ENCODE results near the gene ITGAV.
"Not testable (repeated sequence)": the region's sequence is repeated elsewhere in the genome, so short reads cannot be mapped to it uniquely, and the experiment has no call there.

The ITGAV gene

DNA sequence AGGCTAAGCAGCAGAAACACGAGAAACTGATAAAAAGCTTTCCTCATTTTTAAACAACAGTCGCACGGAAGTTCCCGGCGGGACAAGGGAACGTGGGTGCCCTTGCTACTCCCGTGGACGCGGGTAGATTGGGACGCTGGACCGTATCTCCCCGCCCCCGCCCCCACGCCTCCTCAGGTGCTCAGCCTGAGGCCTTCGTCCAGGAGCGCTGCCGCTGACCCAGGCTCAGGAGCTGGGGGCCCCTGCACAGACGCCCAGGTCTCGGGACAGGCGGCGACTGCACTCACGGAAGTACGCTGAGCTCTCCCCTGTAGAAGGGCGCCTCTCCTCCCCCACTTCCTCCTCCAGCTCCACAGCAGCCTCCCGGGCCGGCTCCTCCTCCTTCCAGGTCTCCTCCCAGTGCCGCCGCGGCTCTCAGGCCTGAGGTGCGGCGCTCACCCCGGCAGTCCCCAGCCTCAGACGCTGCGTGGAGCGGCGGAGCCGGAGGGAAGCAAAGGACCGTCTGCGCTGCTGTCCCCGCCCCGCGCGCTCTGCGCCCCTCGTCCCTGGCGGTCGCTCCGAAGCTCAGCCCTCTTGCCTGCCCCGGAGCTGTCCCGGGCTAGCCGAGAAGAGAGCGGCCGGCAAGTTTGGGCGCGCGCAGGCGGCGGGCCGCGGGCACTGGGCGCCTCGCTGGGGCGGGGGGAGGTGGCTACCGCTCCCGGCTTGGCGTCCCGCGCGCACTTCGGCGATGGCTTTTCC, at the start of gene ITGAV:
Gene ITGAV, plus strand, starts transcription at position 445 of the 738 bp plus-strand sequence. Its CDS starts 283 bp downstream, at position 728.
- peak; percentile 94 for DNase-seq

DNA sequence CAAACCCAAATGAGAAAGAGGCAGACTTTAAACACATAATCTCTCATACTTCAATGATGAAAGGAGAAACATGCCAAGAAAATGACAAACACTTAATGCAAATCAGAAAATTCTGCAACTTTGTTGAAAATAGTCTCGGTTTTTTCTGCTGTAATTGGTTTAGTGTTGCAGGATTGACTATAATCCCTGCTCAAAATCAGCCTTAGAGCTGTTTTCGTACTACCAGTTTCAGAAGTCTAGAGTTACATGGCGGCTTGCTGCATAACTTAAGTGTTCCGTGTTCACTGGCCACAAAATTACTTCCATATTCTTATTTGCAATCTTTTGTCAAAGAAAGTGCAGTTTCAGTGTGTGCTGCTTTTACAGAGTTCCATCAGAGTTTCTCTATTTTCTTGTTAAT, 48.9 kb upstream of the ITGAV start:
- DNase-seq = no peak

DNA sequence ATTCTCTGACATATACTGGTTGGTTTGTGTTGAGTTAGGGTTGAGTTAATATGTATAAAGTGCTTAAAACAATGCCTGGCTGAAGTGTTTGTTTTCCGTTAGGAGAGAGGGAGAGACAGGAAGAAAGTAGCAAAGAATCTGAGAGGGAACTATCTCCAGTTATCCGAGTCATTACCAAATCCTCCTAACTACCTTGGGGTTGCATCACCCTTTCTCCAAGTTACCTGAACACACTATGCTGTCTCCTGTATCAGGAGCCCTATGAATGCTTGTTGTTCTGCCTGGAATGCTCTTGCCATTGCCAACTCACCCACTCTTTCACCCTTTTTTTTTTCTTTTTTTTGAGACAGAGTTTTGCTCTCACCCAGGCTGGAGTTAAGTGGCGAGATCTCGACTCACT, 47.9 kb upstream of the ITGAV start:
- DNase-seq = no peak

DNA sequence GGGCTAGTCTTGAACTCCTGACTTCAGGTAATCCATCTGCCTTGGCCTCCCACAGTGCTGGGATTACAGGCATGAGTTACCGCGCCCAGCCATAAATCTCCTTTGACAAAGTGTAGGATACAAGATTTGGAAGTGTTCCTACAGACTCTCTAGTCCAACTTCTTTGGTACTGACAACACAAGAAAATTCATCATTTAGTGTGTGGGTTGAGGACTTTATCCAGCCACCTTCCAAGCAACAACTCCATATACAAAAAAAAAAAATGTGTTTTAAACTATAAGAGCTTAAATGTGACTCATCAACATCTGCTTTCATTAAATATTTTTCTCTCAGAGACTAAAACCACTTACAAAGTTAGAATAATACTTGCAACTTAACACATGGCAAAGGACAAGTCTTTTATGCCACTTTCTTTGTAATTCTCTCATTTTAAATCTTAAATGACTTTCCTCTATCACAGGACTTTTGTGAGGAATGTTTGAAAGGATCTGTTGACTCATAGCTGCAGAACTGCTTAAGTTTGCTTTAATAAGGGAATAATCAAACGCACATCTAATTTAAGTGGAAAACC, 46.2 kb upstream of the ITGAV start:
- DNase-seq = peak; percentile 77

DNA sequence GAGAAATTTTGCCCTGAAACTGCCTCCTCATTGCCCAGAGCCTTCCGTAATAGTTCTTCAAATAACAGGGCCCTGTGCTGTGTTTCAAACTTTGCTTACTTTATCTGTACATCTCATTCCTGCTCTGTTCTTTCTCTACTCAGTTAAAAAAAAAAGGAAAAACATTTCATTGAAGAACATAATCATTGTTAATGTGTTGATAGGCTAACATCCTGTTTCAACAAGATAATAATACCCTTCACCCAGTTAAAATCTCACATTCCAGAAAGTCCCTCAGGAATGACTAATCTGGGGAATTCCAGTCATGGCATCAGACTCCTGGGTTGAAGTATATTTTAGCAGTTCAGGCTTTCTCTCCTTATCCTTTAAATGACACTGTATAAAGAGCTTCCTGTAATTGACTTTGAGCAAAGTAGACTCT, 45.6 kb upstream of the ITGAV start:
- DNase-seq = peak; percentile 84

DNA sequence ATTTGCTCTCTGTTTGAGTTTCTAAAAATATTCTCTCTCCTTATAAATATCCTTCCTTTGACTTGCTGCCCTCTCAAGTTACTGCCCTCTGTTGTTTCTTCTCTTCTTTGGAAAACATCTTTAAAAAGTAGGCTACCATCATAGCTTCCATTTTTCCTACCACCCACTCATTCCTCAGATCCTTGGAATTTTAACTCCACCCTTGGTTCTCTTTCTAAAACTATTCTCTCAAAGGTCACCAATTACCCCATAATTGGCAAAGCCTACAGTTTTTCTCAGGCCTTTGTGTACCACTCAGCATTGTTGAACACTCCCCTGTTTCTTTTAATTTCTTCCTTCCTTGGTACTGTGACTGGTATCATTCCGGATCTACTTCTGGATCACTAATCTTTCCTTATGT, 43.0 kb upstream of the ITGAV start:
- no peak for DNase-seq

DNA sequence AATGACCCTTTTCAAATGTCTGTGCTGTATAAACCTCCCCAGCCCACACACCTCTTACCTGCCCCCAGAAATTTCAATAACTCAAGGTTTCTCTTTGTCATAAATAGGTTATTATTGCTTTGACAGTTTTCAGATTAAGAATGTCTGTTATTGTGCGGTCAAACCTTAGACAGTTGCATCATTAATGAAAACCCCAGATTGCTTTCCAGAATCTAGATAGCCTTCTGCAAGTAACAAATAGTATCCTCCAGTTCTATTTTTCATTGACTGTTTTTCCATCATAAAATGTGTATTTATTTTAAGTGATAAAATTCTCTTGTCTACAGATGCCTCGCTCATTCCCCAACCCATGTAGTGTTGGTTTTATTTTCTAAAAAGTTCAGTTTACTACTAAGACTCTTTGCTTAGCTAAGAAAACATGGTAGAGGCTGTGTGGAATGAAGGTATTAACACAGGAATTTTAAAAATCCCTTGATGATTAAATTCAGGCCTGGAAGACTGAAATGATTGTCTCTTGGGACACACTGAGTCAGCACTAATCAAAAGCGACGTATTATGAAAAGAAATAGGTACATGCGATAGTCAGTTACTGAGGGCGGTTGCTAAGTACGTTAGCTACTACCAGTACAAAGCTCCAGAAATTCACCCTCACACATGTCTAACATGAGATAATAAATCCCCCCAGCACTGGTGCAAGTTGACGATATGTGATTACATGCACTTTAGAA, 38.4 kb upstream of the ITGAV start:
- DNase-seq = no peak

DNA sequence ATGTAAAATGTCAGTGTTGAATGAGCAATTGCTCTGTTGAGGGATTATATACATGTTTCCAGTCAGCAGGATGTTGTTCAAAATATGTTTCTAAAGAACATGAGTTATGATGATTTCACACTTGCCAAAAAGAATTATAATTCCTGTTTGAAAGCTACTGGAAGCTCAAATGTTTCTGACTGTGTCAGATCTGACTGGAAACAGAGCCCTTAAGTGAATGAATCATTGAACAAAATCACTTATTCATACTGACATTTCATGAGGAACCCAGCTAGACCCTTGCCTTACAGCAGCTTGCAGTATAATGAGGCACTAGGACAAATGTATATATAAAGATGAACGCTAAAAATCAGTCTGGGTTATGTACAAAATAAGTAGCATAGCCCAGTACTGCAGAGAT, 35.4 kb upstream of the ITGAV start:
- peak; percentile 22 for DNase-seq

DNA sequence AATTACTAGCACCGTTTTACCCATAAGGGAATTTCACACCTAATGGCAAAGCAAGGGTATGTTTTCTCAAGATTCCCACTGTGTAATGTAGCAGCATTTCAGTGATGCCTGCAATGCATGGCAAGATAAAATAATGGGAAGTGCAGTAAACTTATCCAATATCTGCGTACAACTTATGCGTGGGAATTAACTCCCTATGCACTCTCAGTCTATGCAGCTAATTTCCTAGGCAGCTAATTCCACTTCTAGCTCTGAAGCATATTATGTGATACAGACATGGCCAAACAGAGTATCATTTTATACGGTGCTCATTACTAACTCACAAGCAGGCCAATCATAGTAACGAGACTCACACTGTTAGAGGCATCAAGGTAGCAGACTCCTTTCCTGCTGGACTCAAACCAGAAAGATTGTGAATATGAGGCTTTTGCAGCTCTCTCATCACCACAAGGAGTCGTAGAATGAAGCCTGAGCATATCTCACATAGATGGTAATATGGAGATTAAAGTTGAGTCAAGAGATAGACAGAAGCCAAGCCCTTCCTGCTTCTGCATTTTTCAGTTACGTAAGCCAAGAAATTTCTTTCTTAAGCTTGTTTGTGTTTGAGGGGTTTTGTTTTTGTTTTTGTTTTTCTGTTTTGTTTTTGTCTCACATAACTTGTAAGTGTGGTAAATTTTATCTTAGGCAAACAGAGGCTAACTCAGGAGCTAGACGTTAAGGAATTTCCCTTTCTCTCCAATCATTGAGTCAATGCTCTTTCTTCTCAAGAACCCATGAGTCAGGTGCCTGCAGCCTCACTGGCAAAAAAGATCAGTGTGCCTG, 34.8 kb upstream of the ITGAV start:
- DNase-seq = no peak

DNA sequence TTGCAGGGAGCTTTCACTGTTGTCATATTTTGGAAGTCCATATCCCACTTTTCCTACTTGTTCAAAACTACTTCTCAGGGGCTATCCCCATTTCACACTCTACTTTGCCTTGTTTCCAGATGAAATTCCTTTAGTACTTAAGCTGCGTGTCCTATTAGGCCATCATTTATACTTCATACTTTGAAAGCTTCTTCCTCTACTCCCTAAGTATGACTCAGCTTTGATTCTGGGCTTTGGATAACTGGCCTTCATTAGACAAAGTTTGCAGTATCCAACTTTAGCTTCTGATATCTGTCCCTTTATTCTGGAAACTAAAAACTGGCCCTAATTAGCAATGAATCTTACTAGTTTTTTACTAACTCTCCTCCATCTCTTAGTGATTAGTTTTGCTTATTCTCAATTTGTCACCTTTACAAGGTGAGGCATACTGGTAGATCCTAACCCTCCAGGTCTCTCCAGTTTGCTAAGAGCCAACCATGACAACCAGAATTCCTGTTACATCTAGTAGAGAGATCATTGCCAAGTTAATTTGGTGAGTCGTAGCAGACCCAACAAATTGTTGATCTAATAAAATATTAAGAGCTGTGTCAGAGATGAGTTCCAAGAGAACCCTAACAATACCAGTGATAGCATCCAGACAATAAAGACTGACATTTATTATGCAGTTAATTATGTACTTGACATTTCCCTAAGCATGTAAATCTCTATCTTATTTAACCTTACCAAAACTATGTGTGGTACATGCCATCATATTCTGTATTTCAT, 31.2 kb upstream of the ITGAV start:
- DNase-seq = no peak

DNA sequence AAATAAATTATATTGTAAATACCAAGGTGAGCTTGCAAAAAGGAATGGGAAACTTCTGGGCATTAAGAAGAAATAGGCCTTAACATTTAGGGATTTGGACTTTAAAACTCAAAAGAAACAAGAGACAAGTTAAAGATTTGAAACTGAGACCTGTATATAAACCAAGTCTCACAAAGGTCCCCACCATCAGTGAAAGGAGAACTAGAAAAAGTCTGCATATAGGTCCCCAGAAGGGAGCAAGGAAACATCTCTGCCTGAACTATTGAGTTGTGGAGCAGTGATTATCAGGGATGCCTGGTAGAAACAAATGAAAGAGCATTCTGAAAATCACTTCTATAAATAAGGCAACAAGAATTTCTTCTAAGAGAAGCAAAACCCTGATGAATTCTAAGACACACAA, 30.5 kb upstream of the ITGAV start:
- DNase-seq = no peak

DNA sequence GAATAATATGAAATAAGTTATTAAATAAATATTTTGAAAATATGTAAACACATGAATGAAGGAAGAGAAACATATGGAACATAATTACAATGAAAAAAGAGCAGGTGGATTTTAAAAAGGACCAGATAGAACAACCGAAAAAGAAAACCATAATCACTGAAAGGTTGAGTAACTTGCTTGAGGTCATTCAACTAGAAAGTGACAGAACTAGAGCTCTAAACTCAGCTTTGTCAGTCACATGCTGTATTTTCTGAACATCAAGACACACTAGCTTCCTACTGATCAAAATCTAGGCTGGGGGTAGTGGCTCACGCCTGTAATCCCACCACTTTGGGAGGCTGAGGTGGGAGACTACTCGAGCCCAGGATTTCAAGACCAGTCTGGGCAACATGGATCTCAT, 30.0 kb upstream of the ITGAV start:
- no peak for DNase-seq

DNA sequence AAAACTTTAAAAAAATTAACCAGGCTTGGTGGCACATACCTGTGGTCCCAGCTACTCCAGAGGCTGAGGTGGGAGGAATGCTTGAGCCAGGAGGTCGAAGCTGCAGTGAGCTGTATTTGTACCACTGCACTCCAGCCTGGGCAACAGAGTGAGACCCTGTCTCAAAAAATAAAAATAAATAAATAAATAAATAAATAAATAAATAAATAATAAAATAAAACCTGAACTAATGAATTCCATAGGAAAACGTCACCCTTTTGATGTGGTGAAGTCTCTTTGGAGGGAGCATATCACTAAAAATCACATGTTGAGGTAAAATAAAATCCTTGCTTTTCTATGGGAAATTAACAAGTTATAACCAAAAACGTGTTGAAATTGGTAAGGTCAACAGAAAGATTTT, 29.6 kb upstream of the ITGAV start:
- DNase-seq = no peak

DNA sequence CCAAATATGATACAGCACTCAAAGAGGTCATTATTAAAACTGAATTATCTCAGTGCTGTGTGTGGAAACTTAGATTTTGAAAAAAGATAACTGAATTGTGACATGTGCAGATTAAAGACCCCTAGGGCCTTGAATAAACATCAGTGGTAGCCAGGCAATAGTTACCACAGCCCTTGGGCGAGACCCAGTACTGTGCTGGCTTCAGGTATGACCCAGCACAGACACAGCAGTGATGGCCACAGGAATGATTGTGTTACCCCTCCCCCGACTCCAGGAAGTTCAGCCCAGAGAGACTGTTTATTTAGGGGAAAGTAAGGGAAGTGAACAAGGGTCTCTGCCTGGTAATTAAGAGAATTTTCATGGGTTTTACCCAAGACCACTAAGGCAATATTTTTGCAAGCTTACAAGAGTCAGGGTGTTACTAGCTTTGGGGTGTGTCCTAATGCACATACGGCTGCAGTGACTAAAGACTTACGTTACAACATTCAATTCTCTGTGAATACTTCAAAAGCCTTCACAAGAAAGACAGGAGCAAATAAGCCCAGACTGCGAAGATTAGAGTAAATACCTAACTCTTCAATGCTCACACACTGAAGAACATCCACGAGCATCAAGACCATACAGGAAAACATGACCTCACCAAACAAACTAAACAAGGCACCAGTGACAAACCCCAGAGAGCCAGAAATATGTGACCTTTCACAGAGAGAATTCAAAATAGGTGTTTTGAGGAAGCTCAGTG, 28.2 kb upstream of the ITGAV start:
- no peak for DNase-seq

DNA sequence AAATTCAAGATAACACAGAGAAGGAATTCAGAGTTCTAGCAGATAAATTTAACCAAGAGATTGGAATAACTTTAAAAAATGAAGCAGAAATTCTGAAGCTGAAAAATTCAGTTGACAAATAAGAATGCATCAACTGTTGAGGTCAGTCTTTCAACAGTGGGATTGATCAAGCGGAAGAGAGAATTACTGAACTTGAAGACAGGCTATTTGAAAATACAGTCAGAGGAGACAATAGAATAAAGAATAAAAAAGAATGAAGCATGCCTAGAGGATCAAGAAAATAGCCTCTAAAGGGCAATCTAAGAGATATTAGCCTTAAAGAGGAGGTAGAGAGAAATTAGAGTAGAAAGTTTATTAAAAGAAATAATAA, 27.7 kb upstream of the ITGAV start:
- no peak for DNase-seq

DNA sequence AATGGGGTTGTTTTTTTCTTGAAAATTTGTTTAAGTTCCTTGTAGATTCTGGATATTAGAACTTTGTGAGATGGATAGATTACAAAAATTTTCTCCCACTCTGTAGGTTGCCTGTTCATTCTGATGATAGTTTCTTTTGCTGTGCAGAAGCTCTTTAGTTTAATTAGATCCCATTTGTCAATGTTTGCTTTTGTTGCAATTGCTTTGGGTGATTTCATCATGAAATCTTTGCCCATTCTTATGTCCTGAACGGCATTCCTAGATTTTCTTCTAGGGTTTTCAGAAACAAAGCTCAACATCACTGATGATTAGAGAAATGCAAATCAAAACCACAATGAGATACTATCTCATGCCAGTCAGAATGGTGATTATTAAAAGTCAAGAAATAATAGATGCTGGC, 21.3 kb upstream of the ITGAV start:
- not testable (repeated sequence) for DNase-seq

DNA sequence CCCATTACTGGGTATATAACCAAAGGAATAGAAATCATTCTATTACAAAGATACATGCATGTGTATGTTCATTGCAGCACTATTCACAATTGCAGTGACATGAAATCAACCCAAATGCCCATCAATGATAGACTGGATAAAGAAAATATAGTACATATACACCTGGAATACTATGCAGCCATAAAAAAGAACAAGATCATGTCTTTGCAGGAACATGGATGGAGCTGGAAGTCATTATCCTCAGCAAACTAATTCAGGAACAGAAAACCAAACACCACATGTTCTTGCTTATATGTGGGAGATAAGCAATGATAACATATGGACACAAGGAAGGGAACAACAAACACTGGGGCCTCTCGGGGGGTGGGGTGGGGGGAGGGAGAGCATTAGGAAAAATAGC, 20.7 kb upstream of the ITGAV start:
- not testable (repeated sequence) for DNase-seq

DNA sequence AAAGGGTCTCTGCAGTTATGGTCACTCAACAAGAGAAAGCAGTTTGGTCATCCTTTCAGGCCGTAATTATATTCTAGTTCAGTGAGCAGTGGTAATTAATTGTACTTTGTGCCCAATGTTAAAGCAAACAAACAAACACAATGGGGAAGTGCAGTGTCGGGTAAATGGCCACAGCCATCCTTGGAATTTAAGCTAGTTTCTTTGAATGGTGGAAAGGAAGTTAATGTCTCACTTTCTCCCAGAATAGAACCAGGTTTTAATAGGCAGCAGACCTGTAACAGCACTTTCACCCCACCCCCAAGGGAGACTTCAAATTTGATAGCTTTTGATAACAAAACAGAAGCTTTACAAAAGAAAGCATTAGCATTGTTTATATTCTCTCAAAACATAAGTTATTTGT, 20.0 kb upstream of the ITGAV start:
- DNase-seq = no peak

DNA sequence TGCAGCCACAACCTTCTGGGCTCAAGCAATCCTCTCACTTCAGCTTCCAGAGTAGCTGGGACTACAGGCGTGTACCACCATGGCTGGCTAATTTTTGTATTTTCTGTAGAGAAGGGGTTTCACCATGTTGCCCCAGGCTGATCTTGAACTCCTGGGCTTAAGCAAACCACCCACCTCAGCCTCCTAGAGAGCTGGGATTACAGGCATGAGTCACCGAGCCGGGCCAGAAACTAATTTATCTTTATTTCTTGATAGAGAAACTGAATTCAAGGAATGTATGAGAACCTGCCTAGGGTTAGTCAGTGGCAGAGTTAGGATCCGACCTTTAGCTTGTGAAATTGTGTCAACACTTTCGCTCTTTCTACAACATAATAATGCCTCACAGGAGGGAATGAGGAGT, 19.3 kb upstream of the ITGAV start:
- peak; percentile 64 for DNase-seq

DNA sequence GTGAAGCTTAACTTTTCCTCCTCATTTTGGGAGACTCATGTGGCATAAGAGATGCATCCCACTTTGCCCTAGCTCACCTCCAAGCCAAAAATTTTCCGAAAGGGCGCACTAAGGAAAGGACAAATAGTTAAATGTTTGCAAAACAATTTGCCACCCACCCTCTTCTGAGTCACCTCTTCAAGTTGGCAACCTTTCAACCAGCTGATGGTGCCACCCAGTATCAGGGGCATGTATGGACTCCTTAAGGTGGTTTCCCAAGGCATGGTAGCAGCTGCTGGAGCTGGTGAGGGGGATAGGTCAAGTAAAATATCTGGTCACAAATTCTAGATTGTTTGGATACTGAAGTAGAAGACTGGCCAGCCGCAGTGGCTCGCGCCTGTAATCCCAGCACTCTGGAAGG, 17.2 kb upstream of the ITGAV start:
- DNase-seq = no peak

DNA sequence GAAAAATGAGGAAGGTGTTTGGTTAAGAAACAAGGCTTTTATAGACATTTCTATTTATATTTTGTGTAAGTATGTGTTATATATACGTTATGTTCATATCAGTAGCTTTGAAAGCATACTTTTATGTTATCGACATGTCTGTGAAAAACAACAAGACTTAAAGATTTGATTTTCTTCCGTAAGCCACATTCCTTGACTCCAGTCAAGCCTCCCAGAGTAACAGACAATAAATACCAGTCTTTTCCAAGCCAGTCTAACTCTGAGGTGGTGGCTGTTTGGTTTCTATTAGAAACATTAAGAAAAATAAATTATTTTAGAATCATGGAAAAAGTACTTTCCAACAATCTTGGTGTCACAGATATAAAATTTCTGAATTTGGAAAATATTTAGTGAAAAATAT, 16.3 kb upstream of the ITGAV start:
- no peak for DNase-seq

DNA sequence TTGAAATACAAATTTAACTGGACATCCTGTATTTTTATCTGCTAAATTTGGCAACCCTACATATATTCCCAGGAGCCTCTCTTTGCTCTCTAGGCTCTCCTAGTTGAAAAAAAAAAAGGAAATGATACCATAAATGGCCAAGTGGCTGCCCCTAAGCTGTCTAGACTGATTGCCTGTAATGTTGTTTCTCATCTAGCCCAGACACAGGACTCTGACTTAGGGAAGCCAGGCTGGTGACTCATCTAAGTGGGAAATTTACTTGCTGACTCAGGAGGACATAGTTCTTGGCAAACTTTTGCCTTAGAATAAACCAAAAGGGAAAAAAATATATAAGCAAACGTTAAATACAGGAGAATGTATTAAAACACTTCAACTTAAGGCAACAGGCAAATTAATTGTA, 14.6 kb upstream of the ITGAV start:
- DNase-seq = peak; percentile 99
